Calu3 (cell line): ENCODE data around the gene COL11A1. TPM values are rescaled to one million over a fixed set of nuclear protein-coding genes. Genes with fewer than 3 reads are reported as not detected.

ENCODE experiments used
- BruUV-seq: library from RNA; stranded (reverse); fragments of 400-500 nt; replicated peaks from 2 replicates; lab custom pipeline; 2021; lab: Mats Ljungman, UMichigan
- CTCF ChIA-PET: fragments of 300-600 bp; sonication (Branson Sonifier 250); formaldehyde crosslinking; loops from one replicate; lab custom pipeline; 2022; ENCODE audit warnings: antibody characterized with exemption; lab: Charles Lee
- DNase-seq: peaks from one replicate; pipeline ENCODE4 v3.0.0; 2022
- H3K27ac Mint-ChIP-seq: one replicate; pipeline ENCODE4 v1.8.0; 2022; ENCODE audit warnings: mixed read lengths; ENCODE audit not compliant: unreplicated experiment
- H3K27me3 Mint-ChIP-seq: one replicate; pipeline ENCODE4 v1.8.0; 2022; ENCODE audit warnings: mixed read lengths; ENCODE audit not compliant: unreplicated experiment
- H3K36me3 Mint-ChIP-seq: one replicate; pipeline ENCODE4 v1.8.0; 2022; ENCODE audit warnings: mild to moderate bottlenecking, moderate library complexity, mixed read lengths; ENCODE audit not compliant: insufficient read depth, unreplicated experiment
- H3K4me1 Mint-ChIP-seq: one replicate; pipeline ENCODE4 v1.8.0; 2022; ENCODE audit warnings: mild to moderate bottlenecking, low read depth, mixed read lengths; ENCODE audit not compliant: unreplicated experiment
- H3K4me3 Mint-ChIP-seq: one replicate; pipeline ENCODE4 v1.8.0; 2022; ENCODE audit warnings: mild to moderate bottlenecking, low read depth, moderate library complexity, mixed read lengths; ENCODE audit not compliant: unreplicated experiment
- H3K9me3 Mint-ChIP-seq: one replicate; pipeline ENCODE4 v1.8.0; 2022; ENCODE audit warnings: low read depth, mixed read lengths; ENCODE audit not compliant: unreplicated experiment
- CTCF ChIP-seq: fragments of 200-600 bp; IDR thresholded peaks from one replicate; pipeline ENCODE4 v1.8.0; 2022; ENCODE audit warnings: antibody characterized with exemption; ENCODE audit not compliant: unreplicated experiment
- intact Hi-C: fragments of 100-400 bp; cut with micrococcal nuclease; formaldehyde crosslinking; loops from one replicate; pipeline ENCODE4 v1.10.0; 2022; ENCODE audit not compliant: unreplicated experiment
- total RNA-seq: library from RNA; stranded (reverse); gene quantifications from 2 replicates; pipeline ENCODE4 v1.2.3, GENCODE V29; 2022

Gene COL11A1
- total RNA-seq, 1 experiment from 2014 or later, result not detected

GRCh38 chr1:102857251-102857650 lies 251.1 kb downstream of the COL11A1 start:
- H3K36me3 Mint-ChIP-seq, result no peaks in the 10 kb centered on the region
- DNase-seq, result no peak
- no peaks in the 10 kb centered on the region for H3K4me1 Mint-ChIP-seq
- intact Hi-C loops, result no loop called here
- CTCF ChIA-PET, result no interaction called here
- TF ChIP-seq CTCF, result no peak
- no TSS peak for BruUV-seq
- no peak overlapping the region for H3K27ac Mint-ChIP-seq
- no peaks in the 10 kb centered on the region for H3K27me3 Mint-ChIP-seq
- H3K9me3 Mint-ChIP-seq, result peaks cover 8% of the 10 kb centered on the region
- no peak overlapping the region for H3K4me3 Mint-ChIP-seq

- Mint-ChIP-seq H3K27ac (no peak overlapping the region), H3K27me3 (no peaks in the 10 kb centered on the region), H3K4me3 (no peak overlapping the region), H3K4me1 (no peaks in the 10 kb centered on the region), H3K9me3 (peaks cover 5% of the 10 kb centered on the region), H3K36me3 (no peaks in the 10 kb centered on the region)
- no peak for TF ChIP-seq CTCF
- CTCF ChIA-PET, result no interaction called here
- no TSS peak for BruUV-seq
- no peak for DNase-seq
- intact Hi-C loops, result no loop called here
Observed at GRCh38 chr1:102853701-102854187, 254.6 kb downstream of the COL11A1 start.

GRCh38 chr1:102853136-102853535 lies 255.2 kb downstream of the COL11A1 start:
- intact Hi-C loops, result no loop called here

GRCh38 chr1:102852613-102853012 lies 255.7 kb downstream of the COL11A1 start:
- BruUV-seq, result no TSS peak
- Mint-ChIP-seq H3K27ac (no peak overlapping the region), H3K9me3 (peaks cover 5% of the 10 kb centered on the region), H3K36me3 (no peaks in the 10 kb centered on the region), H3K27me3 (no peaks in the 10 kb centered on the region), H3K4me3 (no peak overlapping the region), H3K4me1 (no peaks in the 10 kb centered on the region)
- intact Hi-C loops, result no loop called here
- CTCF ChIA-PET, result no interaction called here
- DNase-seq, result no peak
- TF ChIP-seq CTCF, result no peak

More at GRCh38 chr1:102853136-102853535, 255.2 kb downstream of the COL11A1 start:
- H3K4me1 Mint-ChIP-seq, result no peaks in the 10 kb centered on the region
- DNase-seq, result no peak
- H3K4me3 Mint-ChIP-seq, result no peak overlapping the region
- TF ChIP-seq CTCF, result no peak
- H3K27me3 Mint-ChIP-seq, result no peaks in the 10 kb centered on the region
- CTCF ChIA-PET, result no interaction called here
- no TSS peak for BruUV-seq
- H3K36me3 Mint-ChIP-seq, result no peaks in the 10 kb centered on the region
- H3K9me3 Mint-ChIP-seq, result peaks cover 5% of the 10 kb centered on the region
- no peak overlapping the region for H3K27ac Mint-ChIP-seq
